ENCODE results near the gene CD4.
A peak's percentile ranks its signal among the peaks of the same experiment; 100 is the strongest.

The CD4 gene

DNA sequence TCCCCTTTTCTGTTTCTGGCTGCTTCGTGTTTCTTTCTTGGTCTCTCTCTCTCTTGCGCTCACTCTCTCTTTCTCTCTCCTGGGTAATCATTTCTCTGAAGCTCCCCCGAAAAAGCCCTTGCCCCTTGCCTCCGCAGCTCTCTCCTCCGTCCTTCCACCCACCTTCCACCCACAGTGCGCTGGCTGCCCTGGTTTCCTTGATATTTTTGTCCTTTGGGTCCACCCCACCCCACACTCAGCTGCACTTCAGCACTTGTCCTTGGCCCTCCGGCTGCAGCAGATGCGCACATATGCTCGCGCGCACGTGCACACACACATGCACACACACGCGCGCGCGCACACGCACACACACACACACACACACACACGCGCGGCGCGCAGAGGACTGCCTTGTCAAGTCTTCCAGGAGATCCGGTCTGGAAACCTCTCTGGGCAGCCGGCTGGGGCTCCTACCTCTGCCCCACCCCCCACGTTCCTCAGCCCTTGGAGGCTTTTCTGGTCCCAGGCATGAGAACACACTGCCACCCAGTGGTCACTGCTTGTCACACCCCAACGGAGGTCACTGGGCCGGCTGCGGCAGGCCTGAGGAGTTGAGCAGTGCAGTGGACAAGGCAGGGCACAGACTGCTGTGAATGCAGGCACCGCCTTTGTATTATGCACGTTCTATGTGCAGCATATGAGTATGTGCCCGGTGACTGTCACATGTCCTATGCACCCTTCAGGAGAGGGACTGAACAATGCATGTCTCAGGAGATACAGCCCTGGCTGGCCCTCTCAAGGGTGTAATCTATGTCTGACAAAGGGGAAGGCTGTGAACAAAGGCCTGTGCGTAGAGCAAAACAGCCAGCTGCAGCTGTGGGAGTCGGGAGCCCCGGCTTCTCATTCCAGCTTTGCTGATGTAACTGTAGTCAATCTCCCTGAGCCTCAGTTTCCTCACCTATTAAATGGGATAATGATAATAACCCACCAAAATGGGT is 10.5 kb upstream of the CD4 start:
- peak; percentile 88 to 90 for DNase-seq

GRCh38 chr12:6779708-6780432 is 9.5 kb upstream of the CD4 start:
- no peak for DNase-seq

- DNase-seq = no peak
Measured at GRCh38 chr12:6780573-6780972, 8.8 kb upstream of the CD4 start.

- DNase-seq = no peak
Measured at GRCh38 chr12:6782119-6782518, 7.2 kb upstream of the CD4 start.

GRCh38 chr12:6782850-6783566 is 6.3 kb upstream of the CD4 start:
- DNase-seq = no peak

GRCh38 chr12:6783828-6784227 is 5.5 kb upstream of the CD4 start:
- no peak for DNase-seq

DNA sequence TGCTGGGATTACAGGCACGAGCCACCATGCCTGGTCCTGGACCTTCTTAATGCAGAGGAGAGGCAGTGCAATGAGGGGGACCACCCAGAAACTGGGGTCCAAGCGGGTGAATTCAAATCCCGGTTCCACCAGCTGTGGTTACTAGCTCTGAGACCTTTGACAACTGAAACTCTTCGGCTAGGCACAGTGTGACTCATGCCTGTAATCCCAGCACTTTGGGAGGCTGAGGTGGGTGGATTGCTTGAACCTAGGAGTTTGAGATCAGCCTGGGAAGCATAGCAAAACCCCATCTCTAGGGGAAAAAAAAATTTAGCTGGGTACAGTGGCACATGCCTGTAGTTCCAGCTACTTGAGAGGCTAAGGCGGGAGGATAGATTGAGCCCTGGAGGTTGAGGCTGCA is 5.0 kb upstream of the CD4 start:
- DNase-seq = no peak

DNA sequence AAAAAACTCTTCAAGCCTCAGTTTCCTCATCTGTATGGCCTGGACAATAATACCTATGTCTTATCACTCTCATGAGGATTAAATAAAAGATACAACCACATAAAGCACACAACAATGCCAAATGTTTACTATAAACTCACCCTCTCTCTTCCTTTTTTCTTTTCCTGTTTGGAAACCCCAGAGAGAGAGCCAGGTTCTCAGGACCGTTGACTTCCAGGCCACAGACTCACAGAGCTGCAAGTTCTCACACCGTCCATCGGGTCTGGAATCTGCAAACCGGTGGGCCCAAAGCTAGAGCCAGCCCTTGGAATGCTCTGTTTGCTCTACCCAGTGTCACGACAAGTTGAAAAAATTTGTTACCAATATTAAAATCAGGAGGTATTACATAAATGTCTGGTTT is 4.6 kb upstream of the CD4 start:
- DNase-seq = no peak

- peak; percentile 30 to 45 for DNase-seq
Measured at GRCh38 chr12:6786416-6787094, 2.8 kb upstream of the CD4 start.

DNA sequence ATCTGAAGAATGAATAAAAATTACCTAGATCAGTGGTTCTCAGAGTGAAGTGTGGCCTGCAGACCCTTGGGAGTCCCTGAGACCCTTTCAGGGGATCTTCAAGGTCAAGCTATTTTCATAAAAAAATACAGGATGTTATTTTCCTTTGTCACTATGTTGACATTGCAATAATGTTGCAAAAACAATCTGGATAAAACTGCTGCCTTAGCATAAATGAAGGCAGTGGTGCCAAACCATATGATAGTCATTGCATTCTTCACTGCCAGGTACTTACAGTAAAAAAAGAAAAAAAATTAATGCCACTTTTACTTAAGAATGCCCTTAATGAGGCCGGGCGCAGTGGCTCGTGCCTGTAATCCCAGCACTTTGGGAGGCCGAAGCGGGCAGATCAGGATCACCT is 2.0 kb upstream of the CD4 start:
- DNase-seq = no peak

DNA sequence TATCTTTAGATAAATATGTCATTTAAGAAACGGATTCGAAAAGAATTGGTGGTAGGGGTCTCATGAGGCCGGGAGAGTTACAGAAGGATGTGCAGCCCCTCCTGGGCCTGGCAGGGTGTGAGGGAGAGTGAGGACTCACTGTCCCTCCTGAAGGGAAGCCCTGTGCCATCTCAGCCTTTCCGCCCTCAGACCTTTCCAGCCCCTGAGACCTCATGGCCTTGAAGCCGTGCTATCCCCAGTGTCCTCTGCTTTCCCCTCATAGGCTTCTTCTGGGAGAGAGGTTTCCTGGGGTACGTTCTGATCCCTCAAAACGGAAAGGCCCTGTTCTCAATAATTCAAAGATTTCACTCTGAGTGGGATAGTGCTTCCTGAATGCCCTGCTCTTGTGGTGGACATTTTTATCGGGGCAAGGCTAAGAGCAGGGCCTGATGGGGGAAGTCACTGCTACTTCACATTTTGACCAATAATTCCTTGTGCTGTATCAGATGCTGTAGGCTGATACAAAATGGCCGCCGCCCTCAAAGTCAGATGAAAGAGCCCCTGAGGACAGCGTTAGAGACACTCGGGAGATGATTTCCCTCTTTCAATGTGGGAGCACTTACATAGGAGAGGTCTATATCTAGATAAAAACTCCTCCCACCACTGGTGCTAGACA is 1.3 kb downstream of the CD4 start:
- peak; percentile 22 to 55 for DNase-seq

DNA sequence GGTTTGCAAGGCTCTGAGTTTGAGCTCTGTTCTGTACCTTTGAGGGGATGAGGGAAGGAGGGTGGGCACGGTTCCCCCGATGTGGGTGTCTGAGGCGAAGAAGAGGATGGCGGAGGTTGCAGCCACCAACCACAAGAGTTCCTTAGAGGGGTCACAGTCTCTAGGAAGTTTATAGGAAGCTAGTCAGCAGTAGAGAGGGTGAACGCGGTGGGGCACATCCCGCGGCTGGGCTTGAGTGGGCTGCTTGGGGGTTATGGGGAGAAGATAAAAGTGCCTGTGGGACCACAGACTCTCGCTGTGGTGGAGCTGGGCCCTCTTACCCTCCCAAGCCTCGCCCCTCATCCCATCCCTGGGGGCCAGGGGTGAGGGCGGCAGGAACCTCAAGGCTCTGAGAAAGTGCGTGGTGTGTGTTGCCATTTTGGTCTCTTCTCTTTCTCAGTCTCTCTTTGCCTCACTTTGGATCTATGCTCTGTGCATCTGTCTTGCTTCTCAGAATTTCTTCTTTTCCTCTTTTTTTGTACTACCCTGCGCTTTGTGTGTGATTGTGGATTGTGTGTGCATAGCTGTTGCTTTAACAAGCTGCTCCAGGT is 2.7 kb downstream of the CD4 start:
- no peak for DNase-seq

DNA sequence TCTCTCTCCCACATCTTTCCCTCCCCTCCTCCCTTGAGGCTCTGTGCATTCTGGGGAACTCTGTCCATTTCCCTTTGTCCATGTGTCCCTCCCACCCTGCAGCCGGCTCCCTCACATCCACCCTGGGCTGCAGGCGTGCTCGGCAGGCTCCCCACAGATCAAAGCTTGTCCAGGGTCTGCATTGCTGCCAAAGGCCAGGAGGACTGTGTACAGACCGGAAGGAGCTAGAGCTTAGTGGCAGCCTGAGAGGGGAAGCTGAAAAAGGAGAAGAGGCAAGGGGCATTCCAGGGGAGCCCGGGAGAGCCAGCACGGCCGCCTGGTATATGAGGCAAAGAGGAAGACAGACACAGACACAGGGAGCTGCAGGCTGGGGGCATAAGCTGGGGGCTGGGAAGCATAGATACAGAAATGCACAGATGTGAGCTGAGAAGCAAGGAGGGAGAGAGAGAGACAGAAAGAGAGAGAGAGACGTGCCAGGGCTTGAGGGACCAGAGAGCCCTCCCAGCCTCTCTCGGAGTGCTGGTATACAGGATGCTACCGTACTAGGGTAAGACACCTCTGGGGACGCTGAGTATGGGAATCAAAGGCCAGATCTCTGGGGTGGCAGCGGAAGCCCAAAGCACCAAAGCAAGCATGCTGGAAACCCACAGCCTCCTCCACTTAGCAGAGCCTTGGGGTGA is 3.3 kb downstream of the CD4 start:
- peak; percentile 51 to 60 for DNase-seq

GRCh38 chr12:6795088-6795487 is 5.8 kb downstream of the CD4 start:
- no peak for DNase-seq

DNA sequence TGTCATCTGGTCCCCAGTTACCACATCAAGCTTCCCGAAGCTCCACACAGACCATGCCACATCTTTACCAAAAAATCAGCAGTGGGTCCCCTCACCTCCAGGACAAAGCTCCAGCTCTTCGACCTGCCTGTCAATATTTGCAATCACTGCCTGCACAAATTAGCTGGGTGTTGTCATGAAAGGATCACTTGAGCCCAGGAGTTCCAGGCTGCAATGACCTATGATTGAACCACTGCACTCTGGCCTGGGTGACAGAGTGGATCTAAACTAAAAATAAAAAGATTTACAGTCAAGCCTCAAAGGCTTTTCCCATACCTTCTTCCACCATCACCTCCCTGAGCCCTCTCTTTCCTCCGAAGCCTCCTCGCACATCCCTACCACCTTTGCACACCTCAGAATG is 7.2 kb downstream of the CD4 start:
- no peak for DNase-seq

DNA sequence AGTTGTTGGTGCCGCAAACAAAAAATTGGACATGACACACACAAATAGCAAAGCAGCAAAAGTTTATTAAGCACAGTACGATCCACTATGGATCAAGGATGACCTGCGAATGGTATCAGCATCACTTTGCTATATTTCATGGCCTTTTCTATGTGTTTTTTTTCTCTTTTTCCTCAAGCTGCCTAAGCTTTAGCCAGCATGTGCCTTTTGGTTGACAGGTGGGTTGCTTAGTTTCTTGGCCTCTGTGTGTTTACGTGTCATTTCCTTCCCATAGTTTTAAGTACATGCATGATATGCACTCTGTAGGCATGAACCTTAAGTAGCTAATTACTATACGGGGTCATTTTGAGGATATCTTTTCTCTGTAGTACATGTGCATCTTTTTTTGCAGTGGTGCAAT is 9.8 kb downstream of the CD4 start:
- DNase-seq = no peak

GRCh38 chr12:6807170-6807569 is 17.8 kb downstream of the CD4 start:
- no peak for DNase-seq

GRCh38 chr12:6809056-6809455 is 19.7 kb downstream of the CD4 start:
- no peak for DNase-seq

- no peak for DNase-seq
Measured at GRCh38 chr12:6810758-6811157, 21.4 kb downstream of the CD4 start.

DNA sequence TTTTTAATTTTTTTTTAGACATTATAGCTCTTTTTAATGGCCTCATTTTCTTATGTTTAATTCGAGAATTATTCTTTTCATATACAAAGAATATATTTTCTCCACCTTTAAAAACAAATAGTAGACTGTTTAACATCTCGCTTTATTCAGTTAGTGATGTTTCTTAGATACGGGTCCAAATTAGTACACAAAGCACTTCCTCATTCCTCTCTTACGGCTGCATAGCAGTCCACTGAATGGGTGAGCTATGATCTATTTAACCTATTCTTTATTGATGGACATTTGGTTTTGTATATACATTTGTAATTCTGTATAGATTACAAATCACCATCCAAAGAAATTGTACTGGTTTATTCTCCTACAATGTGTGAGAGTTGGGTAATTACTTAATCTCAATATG is 24.0 kb downstream of the CD4 start:
- no peak for DNase-seq

DNA sequence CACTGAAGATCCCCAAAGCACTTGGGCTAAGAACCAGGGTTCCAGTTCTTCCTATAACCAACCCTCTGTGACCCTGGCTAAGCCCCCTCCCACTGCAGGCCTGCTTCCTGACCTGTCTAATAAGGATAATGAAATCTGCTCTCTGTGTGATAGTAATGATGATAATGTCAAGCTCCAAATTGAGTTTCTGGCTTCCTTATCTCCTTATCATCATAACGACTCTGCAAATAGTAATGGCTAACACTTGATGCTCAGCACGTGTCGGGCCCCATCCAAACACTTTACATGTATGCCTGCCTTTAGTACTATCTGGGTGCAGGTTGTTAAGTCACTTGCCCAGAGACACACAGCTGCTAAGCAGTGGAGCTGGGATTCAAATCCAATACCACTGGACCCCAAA is 27.3 kb downstream of the CD4 start:
- no peak for DNase-seq
